Right cardiac atrium (tissue), 5 donors: ENCODE measurements around the gene KCNG3. TPM values are rescaled to one million over a fixed set of nuclear protein-coding genes. Genes with fewer than 3 reads are reported as not detected.

Experiments
- ATAC-seq, 2 donors: fragments of 200-7000 bp; cut with Tn5 transposase; one replicate each; pipeline versions ENCODE4 v1.8.0 to v1.9.1; 2020; ENCODE audit warnings: moderate library complexity in 2 of 2, mild to moderate bottlenecking in 1 of 2
- DNase-seq, 3 donors: peaks; one replicate each; pipeline ENCODE4 v3.0.0-alpha.2; 2020
- H3K27ac ChIP-seq: one replicate; pipeline ENCODE4 v1.5.1; 2013; ENCODE audit warnings: mild to moderate bottlenecking, low read length, control low read depth, moderate library complexity
- H3K27me3 ChIP-seq: one replicate; pipeline ENCODE4 v1.6.1; 2013; ENCODE audit not compliant: control insufficient read depth, insufficient read depth
- H3K4me1 ChIP-seq: one replicate; pipeline ENCODE4 v1.6.1; 2013; ENCODE audit warnings: low read length; ENCODE audit not compliant: control insufficient read depth, insufficient read depth
- H3K4me3 ChIP-seq: one replicate; pipeline ENCODE4 v1.5.1; 2013; ENCODE audit warnings: low read length, control low read depth
- H3K9me3 ChIP-seq: one replicate; pipeline ENCODE4 v1.6.1; 2013; ENCODE audit warnings: low read length; ENCODE audit not compliant: control insufficient read depth
- WGBS: extraction: QIAGEN DNeasy Blood & Tissue Kit; methylation state at CpG from one replicate; pipeline ENCODE4 v1.1.7; 2013; 5-methylcytosine and 5-hydroxymethylcytosine counted together
- intact Hi-C, 4 donors: fragments of 100-400 bp; cut with DNase I; formaldehyde crosslinking; loops; one replicate each; pipeline versions ENCODE4 v1.11.0 to v1.14.0; 2022 to 2023
- long read RNA-seq, 4 donors: library from polyadenylated mRNA; unstranded; transcript quantifications; one replicate each; pipeline ENCODE4 v2.0.0, GENCODE V29; 2020 to 2021
- polyA plus RNA-seq: library from polyadenylated mRNA; stranded (reverse); fragments of 200-250 nt; gene quantifications from one replicate; pipeline ENCODE4 v1.2.3, GENCODE V29; 2013
- total RNA-seq, 4 donors: library from RNA; stranded (reverse); fragmentation: NEBNext Ultra II Directional; extraction: Animal tissue kit (Norgen Biotek cat#: 25700); gene quantifications; one replicate each; pipeline ENCODE4 v1.2.1, GENCODE V29; 2021
- donor health status: healthy with polysubstance abuse.
- donor health status: DM: no; HTN: yes; CAD: no.
- donor health status: DM: no; HTN: no; CAD: no.
- donor health status: DM: no; HTN: yes; CAD: no; lungs with severe emphysema.
- donor health status: DM: yes; HTN: yes; CAD: no.

KCNG3 gene, protein sequence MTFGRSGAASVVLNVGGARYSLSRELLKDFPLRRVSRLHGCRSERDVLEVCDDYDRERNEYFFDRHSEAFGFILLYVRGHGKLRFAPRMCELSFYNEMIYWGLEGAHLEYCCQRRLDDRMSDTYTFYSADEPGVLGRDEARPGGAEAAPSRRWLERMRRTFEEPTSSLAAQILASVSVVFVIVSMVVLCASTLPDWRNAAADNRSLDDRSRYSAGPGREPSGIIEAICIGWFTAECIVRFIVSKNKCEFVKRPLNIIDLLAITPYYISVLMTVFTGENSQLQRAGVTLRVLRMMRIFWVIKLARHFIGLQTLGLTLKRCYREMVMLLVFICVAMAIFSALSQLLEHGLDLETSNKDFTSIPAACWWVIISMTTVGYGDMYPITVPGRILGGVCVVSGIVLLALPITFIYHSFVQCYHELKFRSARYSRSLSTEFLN
- not detected for total RNA-seq
- polyA plus RNA-seq, result not detected
- long read RNA-seq, donor 1, result 0 reads
- long read RNA-seq, donor 2, result 0 reads
- long read RNA-seq, donor 3, result 0 reads
- long read RNA-seq, donor 4, result 0 reads

DNA sequence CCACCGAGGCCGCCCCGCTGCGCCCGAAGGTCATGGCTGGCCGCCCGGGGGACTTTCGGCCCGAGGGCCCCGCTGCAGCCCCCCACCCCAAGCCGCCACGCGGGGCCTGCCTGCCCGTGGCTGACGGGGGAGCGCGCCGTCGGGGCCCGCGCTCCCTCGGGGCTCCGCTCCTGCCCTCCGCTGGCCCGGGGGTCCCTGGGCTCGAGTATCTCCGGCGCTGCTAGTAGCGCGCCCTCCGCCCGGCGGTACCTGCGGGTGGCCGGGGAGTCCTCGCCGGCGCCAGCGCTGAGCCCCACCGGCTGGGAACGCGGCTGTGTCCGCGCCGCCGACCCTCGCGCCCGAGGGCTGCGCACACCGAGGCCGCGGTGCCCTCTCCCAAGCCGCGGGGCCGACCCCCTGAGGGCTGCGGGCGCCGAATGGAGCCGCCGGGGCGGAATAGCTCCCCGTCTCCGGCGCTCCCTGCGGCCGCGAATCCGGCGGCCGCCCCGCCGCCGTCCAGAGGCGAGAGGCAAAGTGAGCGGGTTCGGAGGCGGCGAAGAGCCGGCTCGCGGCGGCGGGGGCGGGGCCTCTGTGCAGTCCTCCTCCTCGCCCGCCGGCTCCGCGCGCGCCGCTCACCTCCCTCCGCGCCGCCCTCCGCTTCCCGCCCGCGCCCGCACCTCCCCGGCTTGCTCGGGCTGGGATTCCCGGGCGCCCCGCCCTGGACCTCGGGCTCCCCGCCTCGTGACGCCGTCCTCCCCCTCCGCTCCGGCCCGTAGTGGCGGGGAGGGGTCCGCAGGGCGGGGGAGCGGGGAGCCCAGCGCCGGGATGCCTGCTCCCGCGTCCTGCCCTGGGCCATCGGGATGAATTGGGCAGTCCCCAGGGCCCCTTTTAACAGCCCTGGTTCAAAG, at the start of gene KCNG3:
TSS of gene KCNG3 (minus strand) at position 515 of the 887 bp plus-strand sequence. CDS start at position 34, 481 bp downstream.
- H3K27me3 ChIP-seq, result no peaks in the 10 kb centered on the region
- intact Hi-C loops, result loop anchor here in 2 of 4 donors (10.0 kb wide), 1 partner anchor 171 kb away; no protein-coding TSS in a partner anchor
- 2% methylated on average over 123 of the region's 123 CpGs for WGBS
- peak within 1 kb of the TSS; percentile 63 for H3K4me3 ChIP-seq
- peaks cover 3% of the 10 kb centered on the region for H3K4me1 ChIP-seq
- H3K9me3 ChIP-seq, result no peaks in the 10 kb centered on the region
- DNase-seq, result peak; percentile 44 to 82 (median 79)
- H3K27ac ChIP-seq, result no peak within 1 kb of the TSS
- ATAC-seq, result peak; percentile 92 to 93

DNA sequence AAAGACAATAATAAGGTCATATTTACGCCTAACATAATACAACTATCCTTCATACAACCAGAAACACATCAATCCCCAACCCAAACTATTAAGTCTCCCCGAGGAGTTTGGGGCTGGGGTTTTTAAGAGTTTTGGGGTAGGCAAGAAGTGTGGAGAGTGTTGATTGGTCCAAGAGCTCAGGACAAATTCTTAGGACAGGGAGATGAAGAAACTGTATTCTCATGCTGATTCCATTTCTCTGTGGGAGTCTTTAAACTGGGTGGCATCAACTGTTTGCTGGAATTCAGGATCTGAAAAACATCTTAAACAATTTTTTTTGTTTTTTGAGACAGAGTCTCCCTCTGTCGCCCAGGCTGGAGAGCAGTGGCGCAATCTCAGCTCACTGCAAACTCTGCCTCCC, 49.1 kb upstream of the KCNG3 start:
- no peaks in the 10 kb centered on the region for H3K27me3 ChIP-seq
- 85% methylated on average over 4 of the region's 4 CpGs for WGBS
- no peak for ATAC-seq
- H3K27ac ChIP-seq, result no peak overlapping the region
- intact Hi-C loops, result no loop called here
- no peaks in the 10 kb centered on the region for H3K9me3 ChIP-seq
- no peak overlapping the region for H3K4me3 ChIP-seq
- H3K4me1 ChIP-seq, result no peaks in the 10 kb centered on the region
- no peak for DNase-seq

DNA sequence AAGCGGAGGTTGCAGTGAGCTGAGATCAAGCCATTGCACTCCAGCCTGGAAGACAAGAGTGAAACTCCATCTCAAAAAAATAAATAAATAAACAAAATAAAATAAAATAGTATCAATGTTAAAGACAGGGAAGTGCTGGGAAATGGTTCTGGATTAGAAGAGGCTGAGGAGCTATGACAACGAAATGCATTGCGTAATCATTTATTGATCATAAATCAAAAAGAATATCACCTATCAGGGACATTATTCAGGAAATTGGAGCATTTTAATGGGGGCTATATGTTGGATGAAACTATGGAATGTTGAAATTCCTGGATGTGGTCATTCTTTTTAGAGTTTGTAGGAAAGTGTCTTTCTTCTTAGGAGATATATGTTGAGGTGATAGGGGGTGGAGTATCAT, 43.7 kb upstream of the KCNG3 start:
- DNase-seq (no peak), ATAC-seq (no peak)
- Histone ChIP-seq H3K4me1 (no peaks in the 10 kb centered on the region), H3K27ac (no peak overlapping the region), H3K27me3 (no peaks in the 10 kb centered on the region), H3K4me3 (no peak overlapping the region), H3K9me3 (no peaks in the 10 kb centered on the region)
- intact Hi-C loops, result no loop called here
- 97% methylated on average over 3 of the region's 3 CpGs for WGBS

DNA sequence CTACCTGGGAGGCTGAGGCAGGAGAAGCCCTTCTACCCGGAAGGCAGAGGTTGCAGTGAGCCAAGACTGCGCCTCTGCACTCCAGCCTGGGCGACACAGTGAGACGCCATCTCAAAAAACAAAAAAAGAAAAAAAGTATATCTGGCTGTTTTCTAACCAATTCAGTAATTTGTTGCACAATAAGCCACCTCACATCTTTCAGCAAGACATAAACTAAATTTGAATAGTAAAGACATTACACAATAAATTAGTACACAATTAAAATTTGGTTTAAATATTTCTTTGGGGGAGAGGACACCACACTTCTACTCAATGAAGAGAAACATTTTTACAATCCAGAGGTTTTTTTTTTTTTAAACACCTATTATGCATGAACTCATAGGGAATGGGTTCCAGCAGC, 38.6 kb upstream of the KCNG3 start:
- ATAC-seq (no peak), DNase-seq (no peak)
- intact Hi-C loops, result no loop called here
- Histone ChIP-seq H3K27ac (no peak overlapping the region), H3K4me1 (no peaks in the 10 kb centered on the region), H3K9me3 (no peaks in the 10 kb centered on the region), H3K4me3 (no peak overlapping the region), H3K27me3 (no peaks in the 10 kb centered on the region)
- WGBS, result 94% methylated on average over 4 of the region's 4 CpGs

DNA sequence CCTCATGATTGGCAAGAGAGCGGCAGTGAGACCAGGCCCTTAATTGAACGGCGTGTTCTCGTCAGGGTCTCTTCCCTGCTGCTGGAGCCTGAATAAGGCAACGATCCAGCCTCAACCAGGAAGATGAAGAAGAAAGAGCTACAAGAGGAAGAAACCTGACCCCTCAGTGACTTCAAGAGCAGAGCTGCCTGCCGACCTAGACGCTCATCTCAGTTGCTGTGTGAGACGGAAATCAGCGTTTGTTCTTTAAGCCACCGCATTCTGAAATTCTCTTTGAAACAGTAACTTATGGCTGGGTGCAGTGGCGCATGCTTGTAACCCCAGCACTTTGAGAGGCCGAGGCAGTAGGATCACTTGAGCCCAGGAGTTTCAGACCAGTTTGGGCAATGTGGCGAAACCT, 29.6 kb upstream of the KCNG3 start:
- Histone ChIP-seq H3K4me1 (no peaks in the 10 kb centered on the region), H3K27ac (no peak overlapping the region), H3K4me3 (no peak overlapping the region), H3K9me3 (no peaks in the 10 kb centered on the region), H3K27me3 (no peaks in the 10 kb centered on the region)
- 76% methylated on average over 13 of the region's 13 CpGs for WGBS
- DNase-seq, result no peak
- intact Hi-C loops, result no loop called here
- no peak for ATAC-seq

DNA sequence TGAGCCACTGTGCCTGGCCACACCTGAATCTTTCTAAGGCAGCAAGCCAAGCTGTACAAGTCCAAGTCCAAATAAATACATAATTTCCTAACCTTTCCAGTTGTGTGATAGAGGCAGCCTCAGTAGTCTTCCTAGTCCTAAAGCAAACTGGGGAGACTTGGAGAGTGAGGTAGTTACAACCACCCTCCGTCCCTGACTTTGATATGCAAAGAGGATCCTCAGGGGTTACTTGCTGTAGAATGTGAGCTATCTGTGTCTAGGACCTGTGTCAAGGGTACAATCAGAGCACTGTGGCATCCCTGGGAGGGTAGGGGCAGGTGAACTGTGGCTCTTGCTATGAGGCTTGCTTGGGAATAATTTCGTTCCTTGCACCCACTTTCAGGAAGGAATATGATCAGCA, 28.3 kb upstream of the KCNG3 start:
- 69% methylated on average over 2 of the region's 2 CpGs for WGBS
- ATAC-seq, result no peak

DNA sequence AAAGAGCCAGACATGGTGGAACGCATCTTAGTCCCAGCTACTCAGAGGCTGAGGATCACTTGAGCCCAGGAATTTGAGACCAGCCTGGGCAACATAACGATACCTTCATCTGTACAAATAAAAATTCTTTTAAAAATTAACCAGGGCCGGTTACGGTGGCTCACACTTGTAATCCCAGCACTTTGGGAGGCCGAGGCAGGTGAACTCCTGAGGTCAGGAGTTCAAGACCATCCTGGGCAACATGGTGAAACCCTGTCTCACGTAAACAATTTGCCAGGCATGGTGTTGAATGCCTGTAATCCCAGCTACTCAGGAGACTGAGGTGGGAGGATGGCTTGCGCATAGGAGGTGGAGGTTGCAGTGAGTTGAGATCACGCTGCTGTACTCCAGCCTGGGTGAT, 25.8 kb upstream of the KCNG3 start:
- no peaks in the 10 kb centered on the region for H3K9me3 ChIP-seq
- no peak overlapping the region for H3K27ac ChIP-seq
- ATAC-seq (no peak), DNase-seq (no peak)
- 89% methylated on average over 8 of the region's 8 CpGs for WGBS
- no peaks in the 10 kb centered on the region for H3K4me1 ChIP-seq
- no peaks in the 10 kb centered on the region for H3K27me3 ChIP-seq
- no peak overlapping the region for H3K4me3 ChIP-seq
- intact Hi-C loops, result no loop called here

More for the DNA sequence above, 28.3 kb upstream of the KCNG3 start:
- Histone ChIP-seq H3K4me1 (no peaks in the 10 kb centered on the region), H3K27me3 (no peaks in the 10 kb centered on the region), H3K4me3 (no peak overlapping the region), H3K27ac (no peak overlapping the region), H3K9me3 (no peaks in the 10 kb centered on the region)
- intact Hi-C loops, result no loop called here
- no peak for DNase-seq

DNA sequence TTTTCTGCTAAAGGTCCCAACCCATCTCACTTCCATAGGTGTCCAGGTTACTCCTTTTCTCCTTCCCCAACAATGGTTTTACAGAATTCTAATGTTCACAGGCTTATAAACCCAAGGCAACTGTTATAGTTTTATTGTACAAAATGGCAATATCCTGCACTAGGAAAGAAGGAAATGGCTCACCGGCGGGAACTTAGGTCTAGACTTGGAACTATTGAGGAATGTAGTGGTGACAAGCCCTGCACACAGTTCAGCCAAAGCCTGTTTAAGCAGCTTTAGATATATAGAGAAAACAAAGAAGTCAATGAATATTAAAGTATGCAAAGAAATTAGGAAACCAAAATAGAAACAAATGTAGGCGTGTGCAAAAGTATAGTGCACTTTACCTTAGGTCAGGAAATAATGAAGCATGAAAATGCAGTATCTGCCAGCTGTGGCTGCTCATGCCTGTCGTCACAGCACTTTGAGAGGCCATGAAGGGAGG, 22.7 kb upstream of the KCNG3 start:
- no peak overlapping the region for H3K27ac ChIP-seq
- no peaks in the 10 kb centered on the region for H3K27me3 ChIP-seq
- no peaks in the 10 kb centered on the region for H3K9me3 ChIP-seq
- no peak overlapping the region for H3K4me3 ChIP-seq
- 66% methylated on average over 4 of the region's 4 CpGs for WGBS
- intact Hi-C loops, result no loop called here
- ATAC-seq, result no peak
- no peaks in the 10 kb centered on the region for H3K4me1 ChIP-seq
- no peak for DNase-seq

DNA sequence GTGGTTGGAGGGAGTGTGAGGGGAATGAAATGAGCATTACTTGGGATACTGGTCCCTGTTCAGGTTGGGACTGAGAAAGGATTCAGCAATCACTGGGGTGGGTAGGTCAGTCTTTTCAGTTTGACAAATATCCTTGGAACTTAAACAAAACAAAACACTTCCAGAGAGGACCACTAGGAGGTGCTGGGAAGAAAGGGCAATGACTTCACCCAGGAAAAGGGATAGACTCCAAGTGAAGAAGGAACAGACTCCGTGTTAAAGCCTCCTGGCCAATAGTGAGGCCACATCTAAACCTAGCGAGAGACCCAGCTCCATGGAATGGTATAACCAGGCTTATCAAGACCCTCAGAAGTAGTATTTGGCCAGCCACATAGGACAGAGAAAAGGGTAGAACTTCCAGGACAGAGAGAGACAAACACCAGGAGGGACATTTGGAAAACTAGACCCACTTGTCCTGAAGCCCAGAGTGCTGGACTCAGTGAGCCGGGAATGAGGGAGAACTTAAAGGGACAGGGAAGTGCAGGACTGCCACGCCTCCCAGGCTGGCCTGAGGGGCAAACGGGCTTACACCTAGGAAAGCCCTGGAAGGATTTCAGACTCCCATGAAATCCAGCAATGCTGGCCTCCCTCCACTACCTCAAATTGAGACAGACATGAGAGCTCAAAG, 19.6 kb upstream of the KCNG3 start:
- intact Hi-C loops, result no loop called here
- Histone ChIP-seq H3K4me3 (no peak overlapping the region), H3K27ac (no peak overlapping the region), H3K9me3 (no peaks in the 10 kb centered on the region), H3K4me1 (no peaks in the 10 kb centered on the region), H3K27me3 (no peaks in the 10 kb centered on the region)
- WGBS, result 69% methylated on average over 5 of the region's 5 CpGs
- DNase-seq (no peak), ATAC-seq (peak; percentile 36 to 41)

DNA sequence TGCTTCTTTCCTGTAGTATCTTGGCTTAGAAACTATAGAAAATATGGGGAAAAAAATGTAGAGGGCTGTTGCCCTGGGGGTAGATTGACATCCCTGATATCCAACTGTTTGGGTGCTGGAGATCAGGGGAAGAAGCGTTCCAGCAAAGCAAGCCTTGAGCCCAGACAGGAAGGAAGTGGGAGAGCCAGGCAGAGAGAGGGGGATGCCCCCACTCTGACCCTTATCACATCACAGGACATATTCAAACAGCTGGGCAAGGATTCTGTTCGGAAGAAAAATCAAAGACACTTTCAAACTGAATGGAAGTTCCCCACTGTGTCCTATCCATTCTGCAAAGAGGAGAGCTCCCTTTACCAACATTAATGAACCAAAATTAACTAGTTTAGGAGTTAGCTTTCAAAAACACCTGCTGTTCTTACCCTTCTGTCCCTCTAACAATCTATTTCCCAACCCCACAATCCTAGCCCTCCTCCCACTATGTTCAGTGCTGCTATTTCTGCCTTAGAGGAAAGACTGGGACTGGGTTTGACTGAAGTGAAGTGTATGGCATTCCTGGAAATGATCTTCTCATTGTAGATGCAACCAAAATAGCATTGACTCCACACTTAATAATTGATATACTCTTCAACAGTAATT, 16.9 kb upstream of the KCNG3 start:
- Histone ChIP-seq H3K27ac (no peak overlapping the region), H3K9me3 (no peaks in the 10 kb centered on the region), H3K4me3 (no peak overlapping the region), H3K27me3 (no peaks in the 10 kb centered on the region), H3K4me1 (no peaks in the 10 kb centered on the region)
- intact Hi-C loops, result no loop called here
- DNase-seq (no peak), ATAC-seq (no peak)
- WGBS, result 17% methylated on average over 2 of the region's 2 CpGs
